ENCODE data around the gene GATAD1. TPM values are rescaled to one million over a fixed set of nuclear protein-coding genes. Genes with fewer than 3 reads are reported as not detected.
"Not testable (repeated sequence)": the region's sequence is repeated elsewhere in the genome, so short reads cannot be mapped to it uniquely, and the experiment has no call there.

Gene GATAD1
- total and polyA plus RNA-seq, 4 donors, result 27.6 to 43.2 (median 39.2) TPM

- 89% methylated on average over 1 of the region's 4 CpGs for WGBS (ENCODE audit: insufficient coverage)
- Histone ChIP-seq H3K4me3 (ENCODE audit: low read depth, low read length) (no peak overlapping the region), H3K9me3 (ENCODE audit: control insufficient read depth, insufficient read depth, low read length) (no peaks in the 10 kb centered on the region), H3K27ac (ENCODE audit: low read depth, low read length) (peak overlapping the region; percentile 20), H3K36me3 (ENCODE audit: control insufficient read depth, insufficient read depth, low read length) (peaks cover 12% of the 10 kb centered on the region), H3K4me1 (ENCODE audit: control insufficient read depth, insufficient read depth, low read length) (no peaks in the 10 kb centered on the region), H3K27me3 (ENCODE audit: control insufficient read depth, insufficient read depth, low read length) (no peaks in the 10 kb centered on the region)
- DNase-seq (ENCODE audit: low read depth in 4 of 6, low spot score in 6 of 6), result no peak
Observed at GRCh38 chr7:92460510-92460909, 13.2 kb downstream of the GATAD1 start.

GRCh38 chr7:92461027-92462003 lies 14.0 kb downstream of the GATAD1 start:
- no peak overlapping the region for H3K4me3 ChIP-seq (ENCODE audit: low read depth, low read length)
- H3K27ac ChIP-seq (ENCODE audit: low read depth, low read length), result peak overlapping the region; percentile 20
- peak in 2 of 6 donors; percentile 47 to 60 for DNase-seq (ENCODE audit: low read depth in 4 of 6, low spot score in 6 of 6)
- no peaks in the 10 kb centered on the region for H3K27me3 ChIP-seq (ENCODE audit: control insufficient read depth, insufficient read depth, low read length)
- no peaks in the 10 kb centered on the region for H3K9me3 ChIP-seq (ENCODE audit: control insufficient read depth, insufficient read depth, low read length)
- WGBS (ENCODE audit: insufficient coverage), result 35% methylated on average over 2 of the region's 8 CpGs
- no peaks in the 10 kb centered on the region for H3K4me1 ChIP-seq (ENCODE audit: control insufficient read depth, insufficient read depth, low read length)
- H3K36me3 ChIP-seq (ENCODE audit: control insufficient read depth, insufficient read depth, low read length), result peaks cover 18% of the 10 kb centered on the region

DNA sequence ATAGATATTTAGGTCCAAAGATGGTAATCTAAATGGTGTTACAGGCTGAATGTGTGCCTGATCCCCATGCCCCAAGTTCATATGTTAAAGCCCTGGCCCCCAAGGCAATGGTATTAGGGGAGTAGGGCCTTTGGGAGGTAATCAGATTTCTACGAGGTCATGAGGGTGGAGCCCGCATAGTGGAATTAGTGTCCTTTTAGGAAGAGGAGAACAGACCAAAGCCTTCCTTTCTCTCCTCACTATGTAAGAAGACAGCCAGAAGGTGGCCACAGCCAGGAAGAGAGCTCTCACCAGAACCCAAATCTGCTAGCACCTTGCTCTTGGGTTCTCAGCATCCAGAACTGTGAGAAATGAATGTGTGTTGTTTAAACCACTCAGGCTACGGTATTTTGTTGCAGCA lies 15.3 kb downstream of the GATAD1 start:
- Histone ChIP-seq H3K4me3 (ENCODE audit: low read depth, low read length) (no peak overlapping the region), H3K9me3 (ENCODE audit: control insufficient read depth, insufficient read depth, low read length) (no peaks in the 10 kb centered on the region), H3K27ac (ENCODE audit: low read depth, low read length) (no peak overlapping the region), H3K36me3 (ENCODE audit: control insufficient read depth, insufficient read depth, low read length) (peaks cover 10% of the 10 kb centered on the region), H3K27me3 (ENCODE audit: control insufficient read depth, insufficient read depth, low read length) (no peaks in the 10 kb centered on the region), H3K4me1 (ENCODE audit: control insufficient read depth, insufficient read depth, low read length) (no peaks in the 10 kb centered on the region)
- no CpG with 5 or more reads among the region's 3 CpGs for WGBS (ENCODE audit: insufficient coverage)
- DNase-seq (ENCODE audit: low read depth in 4 of 6, low spot score in 6 of 6), result no peak

DNA sequence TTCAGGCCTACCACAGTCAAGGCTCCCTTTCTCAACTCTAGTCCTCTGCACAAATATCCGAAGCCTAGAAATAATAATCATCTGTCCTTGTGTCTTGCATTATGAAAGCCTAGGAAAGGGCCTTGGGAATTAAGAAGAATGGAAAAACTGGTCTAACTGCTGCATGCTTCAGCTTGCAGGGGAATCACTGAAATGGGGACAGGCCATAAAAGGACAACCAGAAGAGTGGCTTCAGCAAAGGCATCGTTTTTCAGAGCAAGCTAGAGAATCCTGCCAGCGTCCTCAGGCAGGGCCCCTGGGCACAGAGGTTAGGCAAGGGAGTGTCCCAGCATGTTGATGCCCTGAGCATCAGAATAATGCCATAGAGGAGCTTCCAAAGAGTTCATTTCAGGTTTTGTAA lies 17.2 kb downstream of the GATAD1 start:
- H3K4me1 ChIP-seq (ENCODE audit: control insufficient read depth, insufficient read depth, low read length), result no peaks in the 10 kb centered on the region
- DNase-seq (ENCODE audit: low read depth in 4 of 6, low spot score in 6 of 6), result no peak
- H3K9me3 ChIP-seq (ENCODE audit: control insufficient read depth, insufficient read depth, low read length), result no peaks in the 10 kb centered on the region
- H3K4me3 ChIP-seq (ENCODE audit: low read depth, low read length), result no peak overlapping the region
- no peak overlapping the region for H3K27ac ChIP-seq (ENCODE audit: low read depth, low read length)
- H3K27me3 ChIP-seq (ENCODE audit: control insufficient read depth, insufficient read depth, low read length), result no peaks in the 10 kb centered on the region
- peaks cover 6% of the 10 kb centered on the region for H3K36me3 ChIP-seq (ENCODE audit: control insufficient read depth, insufficient read depth, low read length)
- WGBS (ENCODE audit: insufficient coverage), result 68% methylated on average over 2 of the region's 3 CpGs

DNA sequence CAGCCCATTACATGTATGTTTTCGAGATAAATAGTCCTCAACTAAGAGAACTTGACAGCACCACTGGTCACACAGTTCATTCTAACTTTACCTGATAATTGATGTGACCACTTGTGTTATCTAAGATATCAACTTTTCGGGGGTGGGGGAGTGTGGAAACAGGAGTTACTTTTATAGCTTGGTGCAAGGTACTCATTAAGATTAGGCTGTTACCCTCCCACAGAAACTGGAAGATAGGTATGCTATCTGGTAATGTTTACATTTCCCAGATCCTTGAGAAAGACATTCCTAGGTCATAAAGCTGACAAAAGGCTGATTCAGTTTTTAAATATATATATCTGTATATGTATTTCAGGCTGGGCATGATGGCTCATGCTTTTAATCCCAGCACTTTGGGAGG lies 19.4 kb downstream of the GATAD1 start:
- Histone ChIP-seq H3K27ac (ENCODE audit: low read depth, low read length) (no peak overlapping the region), H3K4me1 (ENCODE audit: control insufficient read depth, insufficient read depth, low read length) (no peaks in the 10 kb centered on the region), H3K4me3 (ENCODE audit: low read depth, low read length) (no peak overlapping the region), H3K36me3 (ENCODE audit: control insufficient read depth, insufficient read depth, low read length) (peaks cover 6% of the 10 kb centered on the region), H3K9me3 (ENCODE audit: control insufficient read depth, insufficient read depth, low read length) (no peaks in the 10 kb centered on the region), H3K27me3 (ENCODE audit: control insufficient read depth, insufficient read depth, low read length) (no peaks in the 10 kb centered on the region)
- DNase-seq (ENCODE audit: low read depth in 4 of 6, low spot score in 6 of 6), result no peak
- no CpG with 5 or more reads among the region's 2 CpGs for WGBS (ENCODE audit: insufficient coverage)

DNA sequence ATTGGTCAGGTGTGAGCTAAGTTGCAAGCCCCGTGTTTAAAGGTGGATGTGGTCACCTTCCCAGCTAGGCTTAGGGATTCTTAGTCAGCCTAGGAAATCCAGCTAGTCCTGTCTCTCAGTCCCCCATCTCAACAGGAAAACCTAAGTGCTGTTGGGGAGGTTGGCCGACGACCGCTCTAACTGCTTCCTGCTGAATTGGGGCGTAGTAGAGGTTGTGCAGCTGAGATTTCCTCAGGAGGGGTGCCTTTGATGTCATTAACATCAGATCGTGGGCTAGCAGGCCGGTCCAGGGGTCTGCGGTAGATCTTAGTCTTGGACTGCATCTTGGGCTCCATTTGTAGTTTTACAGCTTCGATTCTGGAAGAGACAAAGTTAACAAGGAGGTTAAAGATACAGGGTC lies 21.3 kb downstream of the GATAD1 start:
- not testable (repeated sequence) for H3K4me3 ChIP-seq (ENCODE audit: low read depth, low read length); H3K36me3 ChIP-seq (ENCODE audit: control insufficient read depth, insufficient read depth, low read length); H3K27ac ChIP-seq (ENCODE audit: low read depth, low read length); H3K9me3 ChIP-seq (ENCODE audit: control insufficient read depth, insufficient read depth, low read length); DNase-seq (ENCODE audit: low read depth in 4 of 6, low spot score in 6 of 6); H3K27me3 ChIP-seq (ENCODE audit: control insufficient read depth, insufficient read depth, low read length); H3K4me1 ChIP-seq (ENCODE audit: control insufficient read depth, insufficient read depth, low read length)
- WGBS (ENCODE audit: insufficient coverage), result 95% methylated on average over 7 of the region's 9 CpGs

GRCh38 chr7:92473989-92474388 lies 26.7 kb downstream of the GATAD1 start:
- H3K4me3 ChIP-seq (ENCODE audit: low read depth, low read length); H3K9me3 ChIP-seq (ENCODE audit: control insufficient read depth, insufficient read depth, low read length); H3K36me3 ChIP-seq (ENCODE audit: control insufficient read depth, insufficient read depth, low read length); H3K27ac ChIP-seq (ENCODE audit: low read depth, low read length); H3K27me3 ChIP-seq (ENCODE audit: control insufficient read depth, insufficient read depth, low read length); H3K4me1 ChIP-seq (ENCODE audit: control insufficient read depth, insufficient read depth, low read length); DNase-seq (ENCODE audit: low read depth in 4 of 6, low spot score in 6 of 6): not testable (repeated sequence)
- WGBS (ENCODE audit: insufficient coverage), result 98% methylated on average over 5 of the region's 10 CpGs

GRCh38 chr7:92475261-92475770 lies 28.0 kb downstream of the GATAD1 start:
- not testable (repeated sequence) for H3K27me3 ChIP-seq (ENCODE audit: control insufficient read depth, insufficient read depth, low read length); H3K27ac ChIP-seq (ENCODE audit: low read depth, low read length); H3K4me1 ChIP-seq (ENCODE audit: control insufficient read depth, insufficient read depth, low read length); H3K4me3 ChIP-seq (ENCODE audit: low read depth, low read length); DNase-seq (ENCODE audit: low read depth in 4 of 6, low spot score in 6 of 6); H3K36me3 ChIP-seq (ENCODE audit: control insufficient read depth, insufficient read depth, low read length); H3K9me3 ChIP-seq (ENCODE audit: control insufficient read depth, insufficient read depth, low read length)
- 94% methylated on average over 11 of the region's 12 CpGs for WGBS (ENCODE audit: insufficient coverage)

DNA sequence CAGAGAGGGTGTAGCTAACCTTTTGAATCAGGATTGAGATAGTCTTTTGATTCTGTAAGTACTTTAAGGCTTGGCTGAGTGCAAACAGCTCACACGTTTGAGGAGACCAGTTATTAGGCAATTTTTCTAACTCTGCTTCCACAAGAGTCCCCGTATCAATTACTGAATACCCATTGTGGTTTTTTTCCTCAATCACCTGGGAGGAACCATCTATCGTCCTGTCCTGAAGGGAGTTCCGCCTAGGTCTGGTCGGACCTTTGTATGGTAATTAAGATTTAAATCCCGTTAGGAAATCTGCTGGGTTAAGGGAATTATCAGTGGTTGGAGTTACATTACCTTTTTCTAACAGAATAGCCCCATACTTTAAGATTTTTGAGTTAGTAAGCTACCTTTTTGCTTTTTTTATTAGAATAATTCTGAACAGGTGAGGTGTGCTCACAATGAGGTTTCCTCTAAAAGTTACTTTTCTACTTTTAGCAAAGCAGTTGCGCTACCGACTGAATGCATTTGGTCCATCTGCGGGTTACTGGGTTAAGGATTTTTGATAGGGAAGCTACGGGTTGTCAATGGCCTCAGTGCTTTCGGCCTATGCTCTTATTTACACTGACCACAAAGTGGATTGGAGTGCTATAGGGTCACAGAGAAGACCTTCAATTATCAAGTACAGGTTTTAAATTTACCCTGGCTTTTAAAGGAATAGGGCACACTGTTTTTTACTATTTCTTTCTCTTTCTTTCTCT lies 28.7 kb downstream of the GATAD1 start:
- H3K4me1 ChIP-seq (ENCODE audit: control insufficient read depth, insufficient read depth, low read length); H3K9me3 ChIP-seq (ENCODE audit: control insufficient read depth, insufficient read depth, low read length); H3K27ac ChIP-seq (ENCODE audit: low read depth, low read length); H3K4me3 ChIP-seq (ENCODE audit: low read depth, low read length); H3K27me3 ChIP-seq (ENCODE audit: control insufficient read depth, insufficient read depth, low read length); DNase-seq (ENCODE audit: low read depth in 4 of 6, low spot score in 6 of 6); H3K36me3 ChIP-seq (ENCODE audit: control insufficient read depth, insufficient read depth, low read length): not testable (repeated sequence)
- no CpG with 5 or more reads among the region's 11 CpGs for WGBS (ENCODE audit: insufficient coverage)

All from spinal cord (tissue), 10 donors.